HepG2 (cell line): Measurements from ENCODE around the gene CASS4. TPM values are rescaled to one million over a fixed set of nuclear protein-coding genes. Genes with fewer than 3 reads are reported as not detected.

Experiments
- ATF4 ChIP-seq, 2 experiments: fragments of 450-650 bp in 1 of 2; sonication (generic) in 1 of 2; formaldehyde crosslinking; IDR thresholded peaks; 2 replicates each; pipeline versions ENCODE4 v1.5.0 to v1.8.0; 2020 to 2022; ENCODE audit warnings: mild to moderate bottlenecking in 1 of 2, missing genetic modification reagents in 1 of 2
- BCL3 ChIP-seq: sonication (generic); formaldehyde crosslinking; IDR thresholded peaks from 2 replicates; pipeline ENCODE4 v1.5.1; 2020; ENCODE audit warnings: mild to moderate bottlenecking, missing genetic modification reagents, moderate library complexity
- FOSL2 ChIP-seq: sonication (generic); formaldehyde crosslinking; IDR thresholded peaks from 2 replicates; pipeline ENCODE4 v1.4.0; 2020; ENCODE audit warnings: missing genetic modification reagents
- HINFP ChIP-seq: sonication (generic); formaldehyde crosslinking; IDR thresholded peaks from 2 replicates; pipeline ENCODE4 v1.4.0; 2020; ENCODE audit warnings: low read depth, mild to moderate bottlenecking, missing genetic modification reagents
- HNRNPK ChIP-seq: fragments of 200-400 bp; formaldehyde crosslinking; IDR thresholded peaks from 2 replicates; pipeline ENCODE4 v1.6.1; 2018; ENCODE audit warnings: low read length, low read depth, moderate library complexity, mild to moderate bottlenecking; ENCODE audit not compliant: poor library complexity, severe bottlenecking
- HNRNPUL1 ChIP-seq: fragments of 200-400 bp; formaldehyde crosslinking; IDR thresholded peaks from 2 replicates; pipeline ENCODE4 v1.6.1; 2017; ENCODE audit warnings: low read depth, mild to moderate bottlenecking, low read length, moderate library complexity
- JUNB ChIP-seq: sonication (generic); formaldehyde crosslinking; IDR thresholded peaks from 2 replicates; pipeline ENCODE4 v1.8.0; 2022; ENCODE audit warnings: missing genetic modification reagents, mild to moderate bottlenecking, borderline replicate concordance
- JUND ChIP-seq: sonication (generic); formaldehyde crosslinking; IDR thresholded peaks from 2 replicates; pipeline ENCODE4 v1.8.0; 2022; ENCODE audit warnings: mild to moderate bottlenecking, missing genetic modification reagents
- MBNL3 ChIP-seq: fragments of 250-450 bp; sonication (Bioruptor Pico); conservative IDR thresholded peaks from 2 replicates; pipeline ENCODE4 v1.8.0; 2022; ENCODE audit warnings: mild to moderate bottlenecking, inconsistent platforms
- MLXIP ChIP-seq: sonication (generic); formaldehyde crosslinking; IDR thresholded peaks from 2 replicates; pipeline ENCODE4 v1.9.0; 2021; ENCODE audit warnings: missing genetic modification reagents, borderline replicate concordance
- MTERF4 ChIP-seq: sonication (generic); formaldehyde crosslinking; IDR thresholded peaks from 2 replicates; pipeline ENCODE4 v1.8.0; 2023; ENCODE audit warnings: mild to moderate bottlenecking, missing genetic modification reagents
- RBFOX2 ChIP-seq: fragments of 200-400 bp; formaldehyde crosslinking; IDR thresholded peaks from 2 replicates; pipeline ENCODE4 v1.6.1; 2017; ENCODE audit warnings: low read depth, mild to moderate bottlenecking, low read length
- RBM39 ChIP-seq: fragments of 200-400 bp; formaldehyde crosslinking; IDR thresholded peaks from one replicate; pipeline ENCODE4 v1.6.1; 2018; ENCODE audit warnings: antibody characterized with exemption, mild to moderate bottlenecking, low read depth, low read length; ENCODE audit not compliant: poor library complexity, severe bottlenecking
- RELA ChIP-seq: sonication (generic); formaldehyde crosslinking; IDR thresholded peaks from 2 replicates; pipeline ENCODE4 v1.4.0; 2020; ENCODE audit warnings: missing genetic modification reagents
- SMARCE1 ChIP-seq: fragments of 450-650 bp; IDR thresholded peaks from 2 replicates; pipeline ENCODE4 v1.6.1; 2017; ENCODE audit warnings: borderline replicate concordance
- TBL1XR1 ChIP-seq: fragments of 150-350 bp; IDR thresholded peaks from 2 replicates; pipeline ENCODE4 v1.6.1; 2014; ENCODE audit warnings: borderline replicate concordance, low read length; ENCODE audit not compliant: partially characterized antibody
- ZNF414 ChIP-seq: sonication (generic); formaldehyde crosslinking; IDR thresholded peaks from 2 replicates; pipeline ENCODE4 v1.5.0; 2020; ENCODE audit warnings: missing genetic modification reagents
- polyA plus RNA-seq, 8 experiments: library from polyadenylated mRNA; depleted of rRNA in 3 of 8; stranded (reverse) in 7 of 8; unstranded in 1 of 8; fragments of >200 nt; fragmentation: Illumina TruSeq in 4 of 8; extraction: Trizol in 4 of 8; gene quantifications; 2 replicates each; pipeline versions ENCODE4 v1.2.1 to v1.2.3, GENCODE V29; 2011 to 2016; ENCODE audit warnings: low read depth in 4 of 8, missing spikeins in 1 of 8, mixed read lengths in 1 of 8; ENCODE audit not compliant: insufficient read depth in 1 of 8
- total RNA-seq, 5 experiments: library from RNA; depleted of rRNA; stranded (reverse); fragments of >200 nt; fragmentation: Illumina TruSeq; extraction: Trizol; gene quantifications; 2 replicates each; pipeline ENCODE4 v1.2.3, GENCODE V29; 2016; ENCODE audit warnings: low read depth in 1 of 5

Gene CASS4
- total and polyA plus RNA-seq, 2 of the 13 experiments (the other 11 are each of a cell fraction or from before 2014, with no cell fraction given), result 0.17 to 0.49 TPM

- no peak for TF ChIP-seq HINFP (CRISPR knock-in tag)
- TF ChIP-seq ZNF414, result no peak
- peak; percentile 87 for TF ChIP-seq FOSL2 (CRISPR knock-in tag)
- no peak for TF ChIP-seq TBL1XR1
- no peak for TF ChIP-seq HNRNPK
- TF ChIP-seq JUNB (CRISPR knock-in tag), result no peak
- no peak for TF ChIP-seq HNRNPUL1
- no peak for TF ChIP-seq SMARCE1
- no peak for TF ChIP-seq RELA
- no peak for TF ChIP-seq RBFOX2
- TF ChIP-seq MBNL3 (CRISPR knock-in tag), result no peak
- TF ChIP-seq MTERF4, result no peak
- no peak for TF ChIP-seq MLXIP (CRISPR knock-in tag)
- TF ChIP-seq ATF4 (CRISPR knock-in tag; IDR thresholded peaks at IDR 0.05), result peak in 1 of 2 experiments; percentile 28; a peak in 1 of 4 replicates
- 0 out of 2 replicates have a peak, but pooled peaks have one; percentile 16 for TF ChIP-seq JUND (CRISPR knock-in tag)
- TF ChIP-seq RBM39, result no peak
- TF ChIP-seq BCL3 (CRISPR knock-in tag), result no peak
These were observed 38.1 kb upstream of the CASS4 start (continued) for GRCh38 chr20:56373942-56374341.
